GM21528 (cell line): ENCODE data around the gene ARL5A.

Experiments
- ATAC-seq: cut with Tn5 transposase; IDR thresholded peaks from one replicate; pipeline ENCODE4 v1.9.1; 2021; ENCODE audit warnings: mild to moderate bottlenecking, moderate library complexity; ENCODE audit not compliant: unreplicated experiment, low FRiP score

The ARL5A gene

DNA sequence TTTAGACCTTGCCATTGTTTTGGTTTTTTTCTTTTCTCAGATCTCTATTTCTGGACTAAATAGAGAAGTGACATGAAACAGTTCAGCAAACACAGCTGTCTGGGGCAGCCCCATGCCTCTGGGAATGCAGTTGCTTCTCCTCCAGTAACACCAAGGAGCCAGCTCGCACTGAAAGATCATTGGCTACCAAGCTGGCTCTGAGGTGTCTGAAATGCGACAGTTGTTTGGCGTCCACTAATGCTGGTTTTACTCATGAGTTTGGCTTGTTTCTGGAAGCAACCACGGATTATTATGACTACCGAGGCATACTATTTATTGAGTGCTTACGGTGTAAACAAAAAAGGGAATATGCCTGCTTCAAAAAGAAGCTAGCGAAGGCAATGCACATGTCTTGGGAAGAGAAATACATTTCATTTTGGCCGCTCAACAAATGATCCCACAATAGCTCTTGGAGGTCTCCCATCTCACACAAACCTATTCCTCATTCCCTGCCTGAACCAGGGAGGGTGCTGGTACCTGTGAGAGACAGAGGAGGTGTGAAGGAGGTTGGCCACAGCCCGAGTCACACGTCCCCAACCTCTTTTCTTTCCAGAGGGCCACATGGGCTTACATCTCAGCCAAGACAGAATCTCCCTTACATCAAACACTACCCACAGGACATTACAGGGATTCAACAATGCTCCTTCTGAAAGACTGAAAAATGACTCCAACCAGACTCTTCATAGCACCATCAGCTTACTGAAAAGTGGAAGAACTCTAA is 56.4 kb downstream of the ARL5A start:
- ATAC-seq = peak; percentile 96

DNA sequence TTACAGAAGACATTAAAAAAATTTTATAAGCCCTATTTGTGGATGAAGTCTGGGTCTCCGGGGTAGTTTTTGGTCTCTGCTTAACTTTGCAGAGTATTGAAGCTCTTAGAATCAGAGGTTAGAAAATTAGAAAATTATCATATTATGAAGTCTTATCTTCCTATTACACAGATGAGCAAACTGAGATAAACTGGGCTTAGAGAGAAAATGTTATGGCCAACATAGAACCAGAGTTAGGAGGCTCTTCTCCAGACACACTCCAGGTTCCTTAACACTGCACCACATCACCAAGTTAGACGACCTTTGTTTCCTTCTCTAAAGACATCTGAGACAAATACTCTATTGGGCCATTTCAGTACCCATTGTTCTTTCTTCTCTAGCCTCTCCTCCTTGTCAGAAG is 57.2 kb downstream of the ARL5A start:
- peak; percentile 27 for ATAC-seq

DNA sequence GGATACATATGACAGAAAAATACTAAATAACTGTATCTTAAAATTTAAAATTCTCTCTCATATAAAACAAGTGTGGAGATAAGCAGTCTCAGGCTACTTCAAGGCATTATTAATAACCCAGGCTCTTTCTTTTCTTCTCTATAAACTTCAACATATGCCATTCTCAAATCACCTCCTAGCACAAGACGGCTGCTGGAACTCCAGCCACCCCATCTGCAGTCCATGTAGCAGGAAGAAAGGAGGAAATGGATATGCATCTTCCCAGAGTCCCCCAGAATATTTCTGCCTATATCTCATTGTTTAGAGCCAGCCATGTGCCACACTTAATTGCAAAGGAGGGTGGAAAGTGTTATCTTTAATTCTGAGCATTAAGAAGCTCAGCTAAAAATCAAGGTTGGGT is 58.6 kb downstream of the ARL5A start:
- no peak for ATAC-seq

DNA sequence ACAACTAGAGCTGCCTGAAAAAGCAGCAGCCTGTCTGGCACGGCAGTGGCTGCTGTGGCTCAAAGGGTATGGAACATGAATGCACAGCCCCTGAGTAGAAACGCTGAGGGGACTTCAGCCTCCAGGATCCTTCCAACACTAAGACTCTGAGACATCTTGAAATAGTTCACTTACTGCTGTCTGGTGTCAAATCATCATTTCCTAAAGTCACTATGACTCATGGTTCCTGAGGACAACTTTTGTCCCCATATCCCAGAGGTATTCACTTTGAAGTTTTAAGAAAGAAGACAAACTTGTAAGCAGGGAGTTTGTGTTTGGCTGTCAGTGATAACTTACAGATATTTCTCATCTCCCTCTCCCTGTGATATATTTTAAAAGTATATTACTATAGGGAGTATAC is 60.7 kb downstream of the ARL5A start:
- ATAC-seq = no peak

- ATAC-seq = no peak
Measured at GRCh38 chr2:151766437-151767153, 61.6 kb downstream of the ARL5A start.

DNA sequence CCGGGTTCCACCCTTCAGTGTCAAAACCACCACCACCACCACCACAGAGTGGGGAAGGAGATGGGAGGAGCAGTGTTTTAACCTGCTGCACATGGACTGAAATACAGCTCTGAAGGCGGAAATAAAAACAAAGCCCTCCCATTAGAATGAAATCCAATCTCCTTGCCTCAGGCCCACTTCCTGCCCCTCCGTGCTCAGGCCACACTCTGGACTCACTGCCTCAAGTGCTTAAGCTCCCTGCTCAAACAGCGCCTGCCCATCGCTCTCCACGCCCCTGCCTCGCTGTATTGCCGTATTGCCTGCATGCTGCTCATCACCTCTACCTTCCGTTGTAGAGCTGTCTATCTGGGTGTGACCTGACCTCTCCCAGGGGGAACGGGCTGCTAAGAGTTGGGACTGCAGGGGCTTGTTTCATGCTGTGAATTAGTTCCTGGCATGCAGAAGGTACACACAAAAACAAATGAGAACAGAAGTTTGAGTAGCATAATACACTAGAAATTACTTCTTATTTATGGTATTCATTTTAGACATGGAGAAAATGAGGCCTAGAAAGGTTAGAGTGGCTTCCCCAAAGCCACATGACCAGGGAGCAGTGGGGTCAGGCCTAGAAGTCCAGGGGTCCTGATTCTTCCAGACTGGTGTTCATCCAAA is 62.3 kb downstream of the ARL5A start:
- no peak for ATAC-seq

DNA sequence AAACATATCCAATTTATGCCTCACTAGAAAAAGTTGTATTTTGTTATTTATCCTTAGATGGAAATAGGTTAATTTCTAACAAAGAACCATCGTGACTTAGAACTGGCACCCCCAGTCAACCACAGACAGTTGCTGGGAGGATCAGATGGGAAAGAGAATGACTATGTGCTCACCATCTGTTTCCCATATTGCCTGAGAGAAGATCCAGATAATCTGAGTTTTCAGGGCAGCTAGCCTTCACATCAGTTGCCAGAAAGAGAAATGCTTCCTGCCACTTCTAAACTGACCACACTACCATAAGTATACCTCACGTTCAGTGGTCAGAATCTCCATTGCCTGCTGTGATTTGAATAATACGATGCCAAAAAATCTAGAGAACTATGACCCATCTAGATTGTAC is 65.5 kb downstream of the ARL5A start:
- ATAC-seq = no peak

DNA sequence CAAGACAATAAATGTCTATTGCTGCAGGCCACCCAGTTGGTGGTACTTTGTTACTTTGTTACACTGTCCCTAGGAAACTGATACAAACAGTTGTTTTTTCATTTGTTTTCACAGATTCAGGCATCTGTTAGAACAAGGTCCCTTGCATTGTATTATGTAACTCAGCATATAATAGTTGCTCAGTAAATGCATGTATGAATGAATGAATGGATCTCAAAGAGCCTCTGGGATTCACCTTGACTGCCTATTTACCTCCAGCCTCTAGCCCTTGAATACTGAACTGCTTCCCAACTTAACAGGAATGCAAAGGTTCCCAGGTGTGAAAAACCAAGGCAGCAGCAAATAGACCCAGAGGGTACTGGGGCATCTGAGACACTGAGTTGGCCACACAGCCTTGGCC is 66.5 kb downstream of the ARL5A start:
- no peak for ATAC-seq

GRCh38 chr2:151761193-151761592 is 67.0 kb downstream of the ARL5A start:
- ATAC-seq = no peak

GRCh38 chr2:151760139-151760650 is 68.0 kb downstream of the ARL5A start:
- ATAC-seq = no peak

DNA sequence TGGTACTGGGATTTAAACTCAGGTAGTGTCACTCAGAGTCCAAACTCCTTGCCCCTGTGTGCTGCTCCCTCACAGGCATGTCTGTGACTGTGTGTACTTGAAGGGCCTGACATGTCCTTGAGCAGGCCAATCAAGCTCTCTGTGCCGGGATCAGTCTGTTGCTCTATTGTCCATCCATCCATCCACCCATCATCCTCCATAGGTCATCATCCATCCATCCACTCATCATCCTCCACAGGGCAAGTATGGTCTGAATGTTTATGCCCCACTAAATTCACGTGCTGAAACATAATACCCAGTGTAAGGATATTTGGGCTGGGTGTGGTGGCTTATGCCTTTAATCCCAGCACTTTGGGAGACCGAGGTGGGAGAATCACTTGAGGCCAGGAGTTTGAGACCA is 69.5 kb downstream of the ARL5A start:
- ATAC-seq = no peak

GRCh38 chr2:151757861-151758260 is 70.4 kb downstream of the ARL5A start:
- ATAC-seq = no peak

- ATAC-seq = no peak
Measured at GRCh38 chr2:151756820-151757219, 71.4 kb downstream of the ARL5A start.

- ATAC-seq = no peak
Measured at GRCh38 chr2:151754253-151754897, 73.8 kb downstream of the ARL5A start.

- ATAC-seq = no peak
Measured at GRCh38 chr2:151753540-151753939, 74.7 kb downstream of the ARL5A start.
